C1 segment of cervical spinal cord (tissue), 14 donors: ENCODE measurements around the gene PSMB8.
A peak's percentile ranks its signal among the peaks of the same experiment; 100 is the strongest.

ENCODE experiments used
- DNase-seq, 14 donors: peaks; one replicate each; lab custom pipeline; 2025; lab: John Stamatoyannopoulos, UW

Gene PSMB8

GRCh38 chr6:32799168-32799567, 44.7 kb downstream of the PSMB8 start:
- DNase-seq = no peak

- DNase-seq = peak in 11 of 14 donors; percentile 8 to 66 (median 36)
Measured at GRCh38 chr6:32796848-32797776, 46.7 kb downstream of the PSMB8 start.

- no peak for DNase-seq
Measured at GRCh38 chr6:32794510-32794909, 49.3 kb downstream of the PSMB8 start.

- DNase-seq = no peak
Measured at GRCh38 chr6:32792901-32793435, 50.9 kb downstream of the PSMB8 start.
